Gastroesophageal sphincter (tissue), 3 donors: ENCODE measurements around the gene PLCB1.

Experiments used
- POLR2A ChIP-seq, 2 donors: fragments of 450-650 bp; IDR thresholded peaks; one replicate each; pipeline ENCODE4 v1.6.1; 2017; ENCODE audit warnings: antibody characterized with exemption in 2 of 2, mild to moderate bottlenecking in 2 of 2, moderate library complexity in 1 of 2
- POLR2AphosphoS5 ChIP-seq: sonication (generic); formaldehyde crosslinking; IDR thresholded peaks from one replicate; pipeline ENCODE4 v1.6.1; 2017; ENCODE audit warnings: antibody characterized with exemption
- TF ChIP-seq, protein P1 (sequence below), 4 experiments: fragments of 200-600 bp in 2 of 4; fragments of 450-650 bp in 2 of 4; sonication (generic) in 1 of 4; IDR thresholded peaks; one replicate each; pipeline ENCODE4 v1.5.1; 2017 to 2019; ENCODE audit warnings: antibody characterized with exemption in 4 of 4, mild to moderate bottlenecking in 2 of 4, moderate library complexity in 2 of 4

GRCh38 chr20:8376940-8377339 is 244.9 kb downstream of the PLCB1 start:
- TF ChIP-seq, protein P1, sequence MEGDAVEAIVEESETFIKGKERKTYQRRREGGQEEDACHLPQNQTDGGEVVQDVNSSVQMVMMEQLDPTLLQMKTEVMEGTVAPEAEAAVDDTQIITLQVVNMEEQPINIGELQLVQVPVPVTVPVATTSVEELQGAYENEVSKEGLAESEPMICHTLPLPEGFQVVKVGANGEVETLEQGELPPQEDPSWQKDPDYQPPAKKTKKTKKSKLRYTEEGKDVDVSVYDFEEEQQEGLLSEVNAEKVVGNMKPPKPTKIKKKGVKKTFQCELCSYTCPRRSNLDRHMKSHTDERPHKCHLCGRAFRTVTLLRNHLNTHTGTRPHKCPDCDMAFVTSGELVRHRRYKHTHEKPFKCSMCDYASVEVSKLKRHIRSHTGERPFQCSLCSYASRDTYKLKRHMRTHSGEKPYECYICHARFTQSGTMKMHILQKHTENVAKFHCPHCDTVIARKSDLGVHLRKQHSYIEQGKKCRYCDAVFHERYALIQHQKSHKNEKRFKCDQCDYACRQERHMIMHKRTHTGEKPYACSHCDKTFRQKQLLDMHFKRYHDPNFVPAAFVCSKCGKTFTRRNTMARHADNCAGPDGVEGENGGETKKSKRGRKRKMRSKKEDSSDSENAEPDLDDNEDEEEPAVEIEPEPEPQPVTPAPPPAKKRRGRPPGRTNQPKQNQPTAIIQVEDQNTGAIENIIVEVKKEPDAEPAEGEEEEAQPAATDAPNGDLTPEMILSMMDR (IDR thresholded peaks at IDR 0.05): no peak
- TF ChIP-seq POLR2AphosphoS5 (no peak), POLR2A (IDR thresholded peaks at IDR 0.05) (no peak)
